HepG2 (cell line): Measurements from ENCODE around the gene DTYMK. TPM values are rescaled to one million over a fixed set of nuclear protein-coding genes. Genes with fewer than 3 reads are reported as not detected.

ENCODE experiments used
- CC2D1A ChIP-seq: sonication (generic); formaldehyde crosslinking; IDR thresholded peaks from 2 replicates; pipeline ENCODE4 v1.8.1; 2023; ENCODE audit warnings: mild to moderate bottlenecking, missing genetic modification reagents
- CSRNP2 ChIP-seq: sonication (generic); formaldehyde crosslinking; conservative IDR thresholded peaks from 2 replicates; pipeline ENCODE4 v1.8.0; 2022; ENCODE audit warnings: low read depth, missing genetic modification reagents
- DNMT3B ChIP-seq: conservative IDR thresholded peaks from 2 replicates; pipeline ENCODE4 v1.6.1; 2016; ENCODE audit warnings: missing biosample characterization, control low read depth
- FOXM1 ChIP-seq: sonication (generic); formaldehyde crosslinking; IDR thresholded peaks from 2 replicates; pipeline ENCODE4 v1.5.0; 2020; ENCODE audit warnings: missing genetic modification reagents
- MED1 ChIP-seq: sonication (generic); formaldehyde crosslinking; IDR thresholded peaks from 2 replicates; pipeline ENCODE4 v1.4.0; 2020; ENCODE audit warnings: missing genetic modification reagents
- MEF2D ChIP-seq: sonication (generic); formaldehyde crosslinking; IDR thresholded peaks from 2 replicates; pipeline ENCODE4 v1.5.1; 2020; ENCODE audit warnings: mild to moderate bottlenecking, missing genetic modification reagents
- MXI1 ChIP-seq: IDR thresholded peaks from 3 replicates; pipeline ENCODE4 v1.6.1; 2012; ENCODE audit warnings: low read depth, low read length, inconsistent platforms, borderline replicate concordance
- PCBP2 ChIP-seq: fragments of 200-400 bp; formaldehyde crosslinking; optimal IDR thresholded peaks from 2 replicates; pipeline ENCODE3; 2018; ENCODE audit warnings: low read length, low read depth; ENCODE audit not compliant: poor library complexity, severe bottlenecking
- PHB2 ChIP-seq: fragments of 450-650 bp; IDR thresholded peaks from 2 replicates; pipeline ENCODE4 v1.6.1; 2018; ENCODE audit not compliant: partially characterized antibody
- PITX1 ChIP-seq: sonication (generic); formaldehyde crosslinking; IDR thresholded peaks from 2 replicates; pipeline ENCODE4 v1.5.1; 2020; ENCODE audit warnings: mild to moderate bottlenecking, missing genetic modification reagents
- PLRG1 ChIP-seq: fragments of 450-650 bp; conservative IDR thresholded peaks from 2 replicates; pipeline ENCODE4 v1.6.1; 2016
- SATB2 ChIP-seq: sonication (generic); formaldehyde crosslinking; IDR thresholded peaks from 2 replicates; pipeline ENCODE4 v1.5.0; 2020; ENCODE audit warnings: missing genetic modification reagents
- SKI ChIP-seq: fragments of 450-650 bp; IDR thresholded peaks from one replicate; pipeline ENCODE4 v1.6.1; 2018; ENCODE audit warnings: mild to moderate bottlenecking; ENCODE audit not compliant: partially characterized antibody
- SMAD3 ChIP-seq: sonication (generic); formaldehyde crosslinking; IDR thresholded peaks from 2 replicates; pipeline ENCODE4 v1.4.0; 2020; ENCODE audit warnings: missing genetic modification reagents
- TEAD3 ChIP-seq: optimal IDR thresholded peaks from 2 replicates; pipeline ENCODE3; 2016; ENCODE audit warnings: borderline replicate concordance
- ZNF296 ChIP-seq: sonication (generic); formaldehyde crosslinking; conservative IDR thresholded peaks from 2 replicates; pipeline ENCODE4 v1.5.0; 2020; ENCODE audit warnings: mild to moderate bottlenecking, missing genetic modification reagents
- ZNF501 ChIP-seq: sonication (generic); formaldehyde crosslinking; IDR thresholded peaks from 2 replicates; pipeline ENCODE4 v1.5.1; 2020; ENCODE audit warnings: mild to moderate bottlenecking, moderate library complexity, missing genetic modification reagents
- ZNF569 ChIP-seq: sonication (generic); formaldehyde crosslinking; IDR thresholded peaks from 2 replicates; pipeline ENCODE4 v1.5.0; 2020; ENCODE audit warnings: mild to moderate bottlenecking, missing genetic modification reagents, moderate library complexity, borderline replicate concordance
- ZNF605 ChIP-seq: sonication (generic); formaldehyde crosslinking; IDR thresholded peaks from 2 replicates; pipeline ENCODE4 v1.8.0; 2022; ENCODE audit warnings: mild to moderate bottlenecking, missing genetic modification reagents
- ZNF704 ChIP-seq: sonication (generic); formaldehyde crosslinking; IDR thresholded peaks from 2 replicates; pipeline ENCODE4 v1.8.1; 2023; ENCODE audit warnings: mild to moderate bottlenecking, inconsistent platforms, moderate library complexity, missing genetic modification reagents, borderline replicate concordance
- ZNF768 ChIP-seq: sonication (generic); formaldehyde crosslinking; IDR thresholded peaks from 2 replicates; pipeline ENCODE4 v1.4.0; 2020; ENCODE audit warnings: missing genetic modification reagents
- polyA plus RNA-seq, 8 experiments: library from polyadenylated mRNA; depleted of rRNA in 3 of 8; stranded (reverse) in 7 of 8; unstranded in 1 of 8; fragments of >200 nt; fragmentation: Illumina TruSeq in 4 of 8; extraction: Trizol in 4 of 8; gene quantifications; 2 replicates each; pipeline versions ENCODE4 v1.2.1 to v1.2.3, GENCODE V29; 2011 to 2016; ENCODE audit warnings: low read depth in 4 of 8, missing spikeins in 1 of 8, mixed read lengths in 1 of 8; ENCODE audit not compliant: insufficient read depth in 1 of 8
- total RNA-seq, 5 experiments: library from RNA; depleted of rRNA; stranded (reverse); fragments of >200 nt; fragmentation: Illumina TruSeq; extraction: Trizol; gene quantifications; 2 replicates each; pipeline ENCODE4 v1.2.3, GENCODE V29; 2016; ENCODE audit warnings: low read depth in 1 of 5
- TF ChIP-seq, protein P1 (sequence below): sonication (generic); formaldehyde crosslinking; IDR thresholded peaks from 2 replicates; pipeline ENCODE4 v1.4.0; 2020; ENCODE audit warnings: missing genetic modification reagents, borderline replicate concordance
- TF ChIP-seq, protein P2 (sequence below): sonication (generic); formaldehyde crosslinking; conservative IDR thresholded peaks from 2 replicates; pipeline ENCODE4 v1.4.0; 2020; ENCODE audit warnings: missing genetic modification reagents

The DTYMK gene
- total and polyA plus RNA-seq, 2 of the 13 experiments (the other 11 are each of a cell fraction or from before 2014, with no cell fraction given) = 57.5 to 134 TPM

DNA sequence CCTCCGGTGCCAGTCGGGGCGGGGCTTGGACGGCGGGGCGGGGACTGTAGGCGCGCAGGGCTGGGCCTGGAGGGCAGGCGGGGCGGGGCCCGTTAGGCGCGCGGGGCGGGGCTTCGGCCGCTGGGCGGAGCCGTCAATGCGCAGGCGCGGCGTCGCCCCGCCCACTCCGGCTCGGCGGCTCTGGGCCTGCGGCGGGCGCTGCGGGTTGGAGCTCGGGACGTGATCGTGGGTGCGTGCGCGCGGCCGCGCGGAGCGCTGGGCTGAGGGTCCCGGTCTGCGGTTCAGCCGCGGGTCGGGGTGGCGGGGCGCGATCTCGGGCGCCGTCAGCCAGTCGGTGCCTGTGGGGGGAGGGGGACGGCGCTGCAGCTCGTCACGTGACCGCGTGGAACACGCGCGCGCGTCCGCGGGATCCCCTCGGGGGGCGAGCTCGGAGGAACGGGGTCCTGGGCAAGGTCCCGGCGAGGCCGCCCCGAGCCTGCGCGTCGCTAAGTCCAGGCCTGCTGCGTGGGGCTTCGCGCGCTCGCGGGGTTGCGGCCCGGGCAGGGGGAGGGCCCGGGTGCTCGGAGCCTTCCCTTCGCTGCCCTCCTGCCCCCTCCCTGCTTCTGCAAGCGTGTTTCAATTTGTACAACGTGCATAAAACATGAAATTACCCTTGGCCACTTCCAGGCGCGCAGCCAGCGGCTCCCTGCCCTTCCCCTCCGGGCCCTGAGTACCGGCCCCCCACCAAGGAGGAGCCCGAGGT, 48.0 kb upstream of the DTYMK start, which contains the start of gene D2HGDH (continued):
- TF ChIP-seq, protein P1, sequence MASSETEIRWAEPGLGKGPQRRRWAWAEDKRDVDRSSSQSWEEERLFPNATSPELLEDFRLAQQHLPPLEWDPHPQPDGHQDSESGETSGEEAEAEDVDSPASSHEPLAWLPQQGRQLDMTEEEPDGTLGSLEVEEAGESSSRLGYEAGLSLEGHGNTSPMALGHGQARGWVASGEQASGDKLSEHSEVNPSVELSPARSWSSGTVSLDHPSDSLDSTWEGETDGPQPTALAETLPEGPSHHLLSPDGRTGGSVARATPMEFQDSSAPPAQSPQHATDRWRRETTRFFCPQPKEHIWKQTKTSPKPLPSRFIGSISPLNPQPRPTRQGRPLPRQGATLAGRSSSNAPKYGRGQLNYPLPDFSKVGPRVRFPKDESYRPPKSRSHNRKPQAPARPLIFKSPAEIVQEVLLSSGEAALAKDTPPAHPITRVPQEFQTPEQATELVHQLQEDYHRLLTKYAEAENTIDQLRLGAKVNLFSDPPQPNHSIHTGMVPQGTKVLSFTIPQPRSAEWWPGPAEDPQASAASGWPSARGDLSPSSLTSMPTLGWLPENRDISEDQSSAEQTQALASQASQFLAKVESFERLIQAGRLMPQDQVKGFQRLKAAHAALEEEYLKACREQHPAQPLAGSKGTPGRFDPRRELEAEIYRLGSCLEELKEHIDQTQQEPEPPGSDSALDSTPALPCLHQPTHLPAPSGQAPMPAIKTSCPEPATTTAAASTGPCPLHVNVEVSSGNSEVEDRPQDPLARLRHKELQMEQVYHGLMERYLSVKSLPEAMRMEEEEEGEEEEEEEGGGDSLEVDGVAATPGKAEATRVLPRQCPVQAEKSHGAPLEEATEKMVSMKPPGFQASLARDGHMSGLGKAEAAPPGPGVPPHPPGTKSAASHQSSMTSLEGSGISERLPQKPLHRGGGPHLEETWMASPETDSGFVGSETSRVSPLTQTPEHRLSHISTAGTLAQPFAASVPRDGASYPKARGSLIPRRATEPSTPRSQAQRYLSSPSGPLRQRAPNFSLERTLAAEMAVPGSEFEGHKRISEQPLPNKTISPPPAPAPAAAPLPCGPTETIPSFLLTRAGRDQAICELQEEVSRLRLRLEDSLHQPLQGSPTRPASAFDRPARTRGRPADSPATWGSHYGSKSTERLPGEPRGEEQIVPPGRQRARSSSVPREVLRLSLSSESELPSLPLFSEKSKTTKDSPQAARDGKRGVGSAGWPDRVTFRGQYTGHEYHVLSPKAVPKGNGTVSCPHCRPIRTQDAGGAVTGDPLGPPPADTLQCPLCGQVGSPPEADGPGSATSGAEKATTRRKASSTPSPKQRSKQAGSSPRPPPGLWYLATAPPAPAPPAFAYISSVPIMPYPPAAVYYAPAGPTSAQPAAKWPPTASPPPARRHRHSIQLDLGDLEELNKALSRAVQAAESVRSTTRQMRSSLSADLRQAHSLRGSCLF (CRISPR knock-in tag) = no peak
- TF ChIP-seq ZNF296 (CRISPR knock-in tag) (0 out of 2 replicates have a peak, but pooled peaks have one; percentile 40), SATB2 (no peak), ZNF768 (CRISPR knock-in tag) (no peak; the same call in 1 of the 2 replicates), ZNF605 (CRISPR knock-in tag) (no peak), PHB2 (no peak), DNMT3B (CRISPR knock-in tag) (peak; percentile 30; the same call in 1 of the 2 replicates), TEAD3 (CRISPR knock-in tag) (no peak), ZNF704 (CRISPR knock-in tag) (no peak; the same call in 1 of the 2 replicates), PITX1 (no peak), PLRG1 (no peak), CSRNP2 (CRISPR knock-in tag) (no peak), ZNF569 (CRISPR knock-in tag) (no peak), PCBP2 (no peak), MED1 (peak; percentile 14; the same call in 1 of the 2 replicates), CC2D1A (CRISPR knock-in tag) (0 out of 2 replicates have a peak, but pooled peaks have one; percentile 1), ZNF501 (CRISPR knock-in tag) (no peak), SMAD3 (no peak), FOXM1 (CRISPR knock-in tag) (peak; percentile 56; the same call in 1 of the 2 replicates), MXI1 (0 out of 3 replicates have a peak, but pooled peaks have one; percentile 33), SKI (peak; percentile 19), MEF2D (CRISPR knock-in tag) (peak; percentile 8; the same call in 1 of the 2 replicates)
- TF ChIP-seq, protein P2, sequence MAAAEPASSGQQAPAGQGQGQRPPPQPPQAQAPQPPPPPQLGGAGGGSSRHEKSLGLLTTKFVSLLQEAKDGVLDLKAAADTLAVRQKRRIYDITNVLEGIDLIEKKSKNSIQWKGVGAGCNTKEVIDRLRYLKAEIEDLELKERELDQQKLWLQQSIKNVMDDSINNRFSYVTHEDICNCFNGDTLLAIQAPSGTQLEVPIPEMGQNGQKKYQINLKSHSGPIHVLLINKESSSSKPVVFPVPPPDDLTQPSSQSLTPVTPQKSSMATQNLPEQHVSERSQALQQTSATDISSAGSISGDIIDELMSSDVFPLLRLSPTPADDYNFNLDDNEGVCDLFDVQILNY (CRISPR knock-in tag) = no peak
